GM12873 (cell line): ENCODE data around the gene GK.

Experiments used
- CTCF ChIP-seq: IDR thresholded peaks from 2 replicates; pipeline ENCODE4 v1.5.1; 2012; ENCODE audit warnings: low read depth, mild to moderate bottlenecking, moderate library complexity, low read length, control low read depth; ENCODE audit not compliant: insufficient read depth; ENCODE audit errors: missing control alignments

Gene GK

DNA sequence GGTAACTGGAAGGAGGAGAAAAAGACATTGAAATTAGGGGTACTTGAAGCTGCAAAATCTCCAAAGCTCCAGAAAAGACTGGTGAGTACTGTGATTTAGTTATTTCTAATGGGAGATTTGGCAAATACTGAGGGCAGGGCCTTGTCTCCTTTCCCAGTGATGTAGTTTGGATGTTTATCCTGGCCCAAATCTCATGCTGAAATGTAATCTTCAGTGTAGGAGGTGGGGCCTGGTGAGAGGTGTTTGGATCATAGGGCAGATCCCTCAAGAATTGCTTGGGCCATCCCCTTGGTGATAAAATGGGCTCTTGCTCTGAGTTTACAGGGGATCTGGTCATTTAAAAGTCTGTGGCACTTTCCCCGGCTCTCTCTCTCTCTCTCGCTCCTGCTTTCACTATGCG is 33.1 kb upstream of the GK start:
- no peak for TF ChIP-seq CTCF

- TF ChIP-seq CTCF = no peak
These were observed 32.1 kb upstream of the GK start for GRCh38 chrX:30620980-30621618.

GRCh38 chrX:30622361-30622760 is 30.9 kb upstream of the GK start:
- no peak for TF ChIP-seq CTCF

DNA sequence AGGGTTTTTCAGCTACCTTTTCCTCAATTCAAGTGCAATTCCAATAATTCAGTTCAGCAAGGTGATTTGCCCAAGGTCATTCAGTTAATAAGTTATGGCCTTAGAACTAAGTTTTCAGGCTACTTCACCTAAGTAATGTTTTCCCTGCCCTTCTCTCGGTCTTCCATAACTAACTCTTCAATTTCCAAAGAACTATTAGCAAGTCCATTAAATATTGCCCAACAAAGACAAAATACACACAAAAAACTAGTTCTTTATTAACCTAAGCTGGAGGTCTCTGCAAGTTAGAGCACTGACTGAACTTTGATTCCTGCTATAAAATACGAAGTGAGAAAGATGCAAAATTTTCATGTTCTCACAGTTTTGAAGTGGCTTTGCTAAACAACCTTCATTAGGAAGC is 26.8 kb upstream of the GK start:
- no peak for TF ChIP-seq CTCF

GRCh38 chrX:30627818-30628652 is 25.2 kb upstream of the GK start:
- no peak for TF ChIP-seq CTCF

DNA sequence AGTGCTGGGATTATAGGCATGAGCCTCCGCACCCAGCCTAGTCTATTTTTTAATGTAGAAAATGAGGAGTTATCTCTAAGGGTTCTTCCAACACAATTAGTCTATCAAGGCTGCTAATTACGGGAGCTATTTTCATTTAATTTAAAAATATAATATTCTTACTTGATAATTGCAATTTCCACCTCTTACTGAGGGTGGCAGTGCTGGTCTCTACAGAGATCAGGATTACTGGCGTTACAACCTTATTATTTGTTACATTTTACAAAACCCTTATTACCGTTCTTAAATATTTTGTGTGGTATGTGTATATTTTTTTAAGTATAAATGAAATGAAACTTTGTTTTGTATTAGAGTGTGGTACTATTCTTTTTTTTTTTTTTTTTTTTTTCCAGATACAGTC is 17.6 kb upstream of the GK start:
- TF ChIP-seq CTCF = no peak

GRCh38 chrX:30637874-30638815 is 15.1 kb upstream of the GK start:
- TF ChIP-seq CTCF = no peak
